ENCODE data around the gene HSPBAP1. TPM values are rescaled to one million over a fixed set of nuclear protein-coding genes. Genes with fewer than 3 reads are reported as not detected.
A peak's percentile ranks its signal among the peaks of the same experiment; 100 is the strongest.

The HSPBAP1 gene
- total and polyA plus RNA-seq, 9 of the 15 experiments (the other 6 are each of a cell fraction or from before 2014, with no cell fraction given), result 2.1 to 4.5 (median 3.4) TPM

DNA sequence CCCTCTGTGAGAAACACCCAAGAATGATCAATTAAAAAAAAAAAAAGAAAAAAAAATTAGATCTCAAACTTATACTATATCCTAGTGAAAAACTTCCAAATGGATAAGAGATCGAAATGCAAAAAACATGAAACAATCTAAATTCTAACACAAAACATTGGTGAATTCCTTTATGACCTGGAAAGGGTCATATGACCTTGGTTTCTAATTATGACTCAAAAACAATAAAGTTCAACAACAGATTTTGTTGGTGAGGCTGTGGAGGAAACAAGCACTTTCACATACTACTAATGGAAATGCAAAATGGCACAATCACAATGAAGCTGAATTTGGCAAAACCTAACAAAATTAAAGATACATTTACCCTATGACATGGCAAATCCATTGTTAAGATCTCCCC, 45.3 kb downstream of the HSPBAP1 start:
- no peak for FAIRE-seq
- Histone ChIP-seq H2AFZ (ENCODE audit: low read depth, low read length) (no peak overlapping the region), H4K20me1 (replicated peaks; ENCODE audit: control insufficient read depth, insufficient read depth, low read length) (no peaks in the 10 kb centered on the region), H3K4me1 (replicated peaks in 1 of 2; ENCODE audit: control insufficient read depth in 2 of 2, insufficient read depth in 2 of 2, low read length in 2 of 2) (peaks cover 0 to 7% of the 10 kb centered on the region in 2 experiments; a peak in 2 of 5 replicates), H3K79me2 (ENCODE audit: control insufficient read depth, insufficient read depth, low read length) (no peaks in the 10 kb centered on the region), H3K9me1 (ENCODE audit: control insufficient read depth, insufficient read depth, low read length) (no peaks in the 10 kb centered on the region), H3K9me3 (replicated peaks; ENCODE audit: control insufficient read depth, insufficient read depth, low read depth, low read length) (no peaks in the 10 kb centered on the region), H3K4me2 (ENCODE audit: insufficient read depth, low read length) (no peak overlapping the region), H3K36me3 (ENCODE audit: control insufficient read depth, insufficient read depth, low read length) (no peaks in the 10 kb centered on the region), H3K27ac (ENCODE audit: extremely low read depth, low read depth, low read length) (no peak overlapping the region), H3K9ac (ENCODE audit: insufficient read depth in 1 of 2, low read depth in 2 of 2, low read length in 2 of 2) (no peak overlapping the region), H3K4me3 (no peak overlapping the region), H3K27me3 (ENCODE audit: control insufficient read depth in 2 of 2, insufficient read depth in 2 of 2, low read length in 2 of 2) (no peaks in the 10 kb centered on the region)
- no TSS peak for BruUV-seq (replicated peaks)
- ChIA-PET CTCF (ENCODE audit: low intra/inter-chr PET ratio) (no interaction called here), POLR2A (no interaction called here)
- intact Hi-C loops (cut with micrococcal nuclease), result no loop called here
- ATAC-seq, result no peak
- DNase-seq (ENCODE audit: extremely low read depth in 1 of 4, low spot score in 3 of 4), result no peak
- in situ Hi-C loops (cut with MboI), result no loop called here
- no CpG with 5 or more reads among the region's 1 CpG for WGBS (ENCODE audit: insufficient coverage, low coverage, missing lambda C conversion rate)
- no peak for TF ChIP-seq MEF2D (tag; conservative IDR thresholded peaks at IDR 0.05; ENCODE audit: low read depth)
- no peak for TF ChIP-seq FOXO4 (CRISPR knock-in tag; IDR thresholded peaks at IDR 0.05)
- TF ChIP-seq ZBTB40 (IDR thresholded peaks at IDR 0.05), result peak; percentile 69
- TF ChIP-seq ZBTB40 (CRISPR knock-in tag; IDR thresholded peaks at IDR 0.05), result no peak
- TF ChIP-seq RBFOX2 (IDR thresholded peaks at IDR 0.05; ENCODE audit: low read depth, low read length), result no peak
- no peak for TF ChIP-seq ZBTB5 (IDR thresholded peaks at IDR 0.05)
- no peak for TF ChIP-seq SMAD1 (IDR thresholded peaks at IDR 0.05; ENCODE audit: low read depth, low read length, partially characterized antibody)
- TF ChIP-seq PCBP1 (IDR thresholded peaks at IDR 0.05; ENCODE audit: low read depth, low read length, poor library complexity, severe bottlenecking), result no peak
